Stomach (tissue), 4 donors: ENCODE results near the gene SLC4A4.

ENCODE experiments used
- CTCF ChIP-seq, 7 experiments: fragments of 450-650 bp in 4 of 7; fragments of 200-600 bp in 3 of 7; sonication (generic) in 3 of 7; IDR thresholded peaks; one replicate each; pipeline ENCODE4 v1.5.1; 2016 to 2019; ENCODE audit warnings: antibody characterized with exemption in 7 of 7, control low read depth in 2 of 7, mild to moderate bottlenecking in 1 of 7
- POLR2AphosphoS5 ChIP-seq, 3 donors: sonication (generic); formaldehyde crosslinking; IDR thresholded peaks; one replicate each; pipeline ENCODE4 v1.6.1; 2016; ENCODE audit warnings: antibody characterized with exemption in 3 of 3

DNA sequence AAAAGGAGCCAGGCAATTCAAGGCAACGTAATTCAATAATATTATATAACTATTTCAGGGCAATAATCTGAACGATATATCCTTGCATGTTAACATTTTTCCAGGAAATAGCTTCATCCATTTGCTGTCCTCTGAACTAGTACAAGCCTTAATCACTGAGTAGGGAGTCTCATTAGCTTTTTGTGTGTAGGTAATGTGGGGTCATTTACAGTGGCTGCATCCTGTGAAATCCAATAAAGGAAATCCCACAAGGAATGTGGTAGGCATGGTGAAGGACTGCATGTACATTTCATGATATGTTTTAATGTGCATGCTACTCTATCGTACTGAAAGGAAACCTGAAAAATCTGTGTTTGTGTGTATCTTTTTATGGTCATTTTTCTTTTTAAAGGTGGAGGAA lies 103.5 kb downstream of the SLC4A4 start:
- TF ChIP-seq CTCF (IDR thresholded peaks at IDR 0.05) (no peak), POLR2AphosphoS5 (IDR thresholded peaks at IDR 0.05) (no peak)
